Inferior parietal cortex (tissue), 1 donor: ENCODE data around the gene MSANTD1.

Experiments
- DNase-seq: peaks from one replicate; pipeline ENCODE4 v3.0.0-alpha.2; 2016; ENCODE audit errors: extremely low spot score

Gene MSANTD1

GRCh38 chr4:3247399-3248177, 1.4 kb upstream of the MSANTD1 start:
- DNase-seq: no peak

GRCh38 chr4:3248178-3248480, 830 bp upstream of the MSANTD1 start:
- no peak for DNase-seq

- DNase-seq: no peak
Observed at GRCh38 chr4:3249711-3250437, 915 bp downstream of the MSANTD1 start.

- no peak for DNase-seq
Observed at GRCh38 chr4:3250438-3250955, 1.5 kb downstream of the MSANTD1 start.

- DNase-seq: no peak
Observed at GRCh38 chr4:3250956-3251690, 2.2 kb downstream of the MSANTD1 start.

GRCh38 chr4:3251691-3252479, 2.9 kb downstream of the MSANTD1 start:
- DNase-seq: no peak

- DNase-seq: no peak
Observed at GRCh38 chr4:3252480-3252828, 3.5 kb downstream of the MSANTD1 start.

GRCh38 chr4:3252831-3253641, 4.1 kb downstream of the MSANTD1 start:
- no peak for DNase-seq

GRCh38 chr4:3253808-3254207, 4.8 kb downstream of the MSANTD1 start:
- DNase-seq: no peak

- DNase-seq: no peak
Observed at GRCh38 chr4:3254302-3255131, 5.6 kb downstream of the MSANTD1 start.

- DNase-seq: no peak
Observed at GRCh38 chr4:3255611-3256186, 6.7 kb downstream of the MSANTD1 start.

GRCh38 chr4:3256230-3257102, 7.5 kb downstream of the MSANTD1 start:
- DNase-seq: no peak

- DNase-seq: no peak
Observed at GRCh38 chr4:3257103-3257555, 8.2 kb downstream of the MSANTD1 start.

- no peak for DNase-seq
Observed at GRCh38 chr4:3257556-3258482, 8.9 kb downstream of the MSANTD1 start.

GRCh38 chr4:3261411-3262207, 12.7 kb downstream of the MSANTD1 start:
- DNase-seq: no peak

- DNase-seq: no peak
Observed at GRCh38 chr4:3262208-3263052, 13.5 kb downstream of the MSANTD1 start.
